Spleen (tissue), 7 donors: ENCODE data around the gene TRIM54.

ENCODE experiments used
- POLR2AphosphoS5 ChIP-seq, 3 donors: sonication (generic); formaldehyde crosslinking; IDR thresholded peaks; one replicate each; pipeline ENCODE4 v1.5.1; 2017; ENCODE audit warnings: antibody characterized with exemption in 3 of 3
- TF ChIP-seq, protein P1 (sequence below), 11 experiments: fragments of 200-600 bp in 7 of 11; fragments of 450-650 bp in 4 of 11; sonication (generic) in 4 of 11; IDR thresholded peaks in 8 of 11; conservative IDR thresholded peaks in 3 of 11; 1 replicate in 7 of 11; 2 replicates in 4 of 11; pipeline versions ENCODE4 v1.4.0 to v1.8.0; 2016 to 2021; ENCODE audit warnings: antibody characterized with exemption in 11 of 11, inconsistent platforms in 4 of 11, mild to moderate bottlenecking in 1 of 11
- donor health status: DM: no; HTN: no; CAD: no; lungs with moderate emphysema.
- donor health status: DM: no; HTN: no; CAD: no.
- donor health status: DM: no; HTN: no; CAD: no.

DNA sequence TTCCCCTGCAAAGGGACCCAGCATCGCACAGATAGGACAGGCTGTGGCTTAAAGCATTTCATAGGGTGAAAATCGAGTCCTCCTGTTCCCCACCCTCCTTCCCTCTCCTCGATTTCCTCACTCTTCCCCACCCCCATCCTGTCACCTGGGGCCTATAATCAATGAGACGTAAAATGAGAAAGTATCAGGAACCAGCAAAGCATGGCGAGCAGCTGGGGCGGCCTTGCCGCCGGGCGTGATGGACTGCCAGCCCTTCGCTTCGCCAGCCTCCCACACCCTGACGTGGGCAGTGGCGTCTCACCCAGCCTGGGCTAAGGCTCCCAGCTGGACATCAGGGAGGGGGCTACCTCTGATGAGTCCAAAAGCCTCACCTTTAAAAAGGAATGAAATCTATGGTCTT, 30.5 kb upstream of the TRIM54 start:
- TF ChIP-seq, protein P1, sequence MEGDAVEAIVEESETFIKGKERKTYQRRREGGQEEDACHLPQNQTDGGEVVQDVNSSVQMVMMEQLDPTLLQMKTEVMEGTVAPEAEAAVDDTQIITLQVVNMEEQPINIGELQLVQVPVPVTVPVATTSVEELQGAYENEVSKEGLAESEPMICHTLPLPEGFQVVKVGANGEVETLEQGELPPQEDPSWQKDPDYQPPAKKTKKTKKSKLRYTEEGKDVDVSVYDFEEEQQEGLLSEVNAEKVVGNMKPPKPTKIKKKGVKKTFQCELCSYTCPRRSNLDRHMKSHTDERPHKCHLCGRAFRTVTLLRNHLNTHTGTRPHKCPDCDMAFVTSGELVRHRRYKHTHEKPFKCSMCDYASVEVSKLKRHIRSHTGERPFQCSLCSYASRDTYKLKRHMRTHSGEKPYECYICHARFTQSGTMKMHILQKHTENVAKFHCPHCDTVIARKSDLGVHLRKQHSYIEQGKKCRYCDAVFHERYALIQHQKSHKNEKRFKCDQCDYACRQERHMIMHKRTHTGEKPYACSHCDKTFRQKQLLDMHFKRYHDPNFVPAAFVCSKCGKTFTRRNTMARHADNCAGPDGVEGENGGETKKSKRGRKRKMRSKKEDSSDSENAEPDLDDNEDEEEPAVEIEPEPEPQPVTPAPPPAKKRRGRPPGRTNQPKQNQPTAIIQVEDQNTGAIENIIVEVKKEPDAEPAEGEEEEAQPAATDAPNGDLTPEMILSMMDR (IDR thresholded peaks at IDR 0.05 in 8 of 11, conservative IDR thresholded peaks at IDR 0.05 in 3 of 11), result no peak
- no peak for TF ChIP-seq POLR2AphosphoS5 (IDR thresholded peaks at IDR 0.05)
